HG03558 (cell line): ENCODE results near the gene TAPBP.
"Not testable (repeated sequence)": the region's sequence is repeated elsewhere in the genome, so short reads cannot be mapped to it uniquely, and the experiment has no call there.

Experiments
- ATAC-seq: cut with Tn5 transposase; IDR thresholded peaks from one replicate; pipeline ENCODE4 v1.9.1; 2021; ENCODE audit warnings: moderate number of reproducible peaks; ENCODE audit not compliant: unreplicated experiment; ENCODE audit errors: extremely low read depth

TAPBP gene

DNA sequence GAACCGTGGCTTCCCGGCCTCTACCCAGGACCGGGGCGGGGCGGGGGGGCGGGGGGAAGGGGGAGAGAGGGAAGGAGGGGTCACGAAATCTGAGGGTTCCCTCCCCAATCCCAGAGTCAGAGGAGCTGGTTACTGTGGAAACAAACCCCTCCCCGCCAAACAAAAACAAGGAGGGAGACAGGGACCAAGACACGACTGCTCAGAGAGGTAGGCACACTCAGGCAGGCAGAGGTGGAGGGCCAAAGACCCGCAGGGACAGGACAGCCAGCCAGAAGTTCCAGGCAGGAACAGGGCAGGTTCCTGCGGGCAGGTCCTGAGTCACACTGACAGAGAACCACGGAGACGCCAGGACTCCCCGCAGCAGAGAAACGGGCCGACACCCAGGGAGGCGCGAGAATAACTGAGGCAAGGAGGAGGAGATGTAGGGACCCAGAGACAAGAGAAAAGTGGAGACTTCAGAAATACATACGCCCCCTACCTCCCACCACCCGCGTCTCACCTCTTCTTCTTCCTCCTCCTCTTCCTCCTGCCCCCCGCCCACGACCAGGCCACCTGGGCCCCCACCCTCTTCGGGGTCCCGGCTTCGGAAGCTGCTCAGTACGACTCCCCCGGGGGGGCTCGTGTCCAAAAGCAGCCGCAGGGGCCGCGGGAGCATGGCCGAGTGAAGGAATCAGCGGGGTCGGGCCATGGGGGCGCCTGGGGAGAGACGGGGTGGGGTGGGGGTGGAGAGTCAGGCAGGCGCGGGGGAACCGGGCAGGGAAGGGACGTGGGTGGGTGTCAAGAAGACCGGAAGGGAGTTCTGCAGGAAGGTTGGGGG, 15.7 kb downstream of the TAPBP start:
- no peak for ATAC-seq

DNA sequence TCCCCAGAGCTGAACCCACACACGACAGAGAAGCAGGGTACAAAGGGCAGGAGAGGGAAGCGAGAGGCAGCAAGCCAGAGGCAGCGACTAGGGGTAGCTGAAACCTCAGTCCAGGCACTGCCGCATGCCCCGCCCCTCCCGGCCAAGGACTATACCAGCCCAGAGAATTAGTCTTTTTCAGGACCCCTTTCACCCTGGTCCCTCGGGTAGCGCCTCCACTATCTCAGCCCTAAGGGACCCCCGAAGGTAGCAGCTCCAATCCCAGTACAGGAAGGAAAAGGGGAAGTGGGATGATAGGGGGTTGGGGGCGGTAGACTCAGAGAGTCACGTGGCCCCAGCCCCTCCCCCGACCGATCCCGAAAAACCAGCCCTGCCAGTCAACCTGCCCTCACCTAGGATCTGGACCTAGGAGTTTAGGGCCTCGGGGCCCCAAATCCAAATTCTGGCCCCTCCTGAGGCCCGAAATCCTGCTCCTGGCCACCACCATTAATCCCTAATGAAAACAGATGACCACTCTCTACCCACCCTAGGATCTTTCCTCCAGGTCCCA, 16.4 kb downstream of the TAPBP start:
- no peak for ATAC-seq

DNA sequence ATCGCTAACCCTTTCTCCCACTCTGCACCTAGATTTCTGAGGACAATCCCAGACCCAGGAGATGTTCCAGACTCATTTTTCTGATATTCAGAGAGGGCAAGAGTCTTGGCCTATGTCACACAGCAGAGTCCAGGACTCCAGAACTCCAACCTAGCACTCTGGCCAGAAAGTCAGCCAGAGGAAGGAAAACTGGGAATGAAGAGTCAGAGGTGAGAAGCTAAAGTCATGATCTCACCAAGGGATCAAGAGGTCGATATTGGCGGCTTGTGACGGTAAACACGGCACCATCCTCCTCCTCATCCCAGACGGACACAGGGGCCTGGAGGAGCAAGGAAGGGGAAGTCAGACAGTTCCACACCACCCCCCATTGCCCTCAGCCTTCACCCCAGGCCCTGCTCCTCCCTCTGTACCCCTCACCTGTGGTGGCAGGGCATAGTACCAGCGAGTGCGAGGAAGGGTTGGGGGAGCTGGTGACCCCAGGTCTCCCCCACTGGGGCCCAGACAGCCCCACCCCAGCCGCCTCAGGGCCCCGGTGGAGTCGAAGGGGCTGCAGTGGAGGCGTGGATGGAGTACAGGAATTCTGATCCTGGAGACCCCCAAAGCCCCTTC, 17.0 kb downstream of the TAPBP start:
- ATAC-seq, result no peak

DNA sequence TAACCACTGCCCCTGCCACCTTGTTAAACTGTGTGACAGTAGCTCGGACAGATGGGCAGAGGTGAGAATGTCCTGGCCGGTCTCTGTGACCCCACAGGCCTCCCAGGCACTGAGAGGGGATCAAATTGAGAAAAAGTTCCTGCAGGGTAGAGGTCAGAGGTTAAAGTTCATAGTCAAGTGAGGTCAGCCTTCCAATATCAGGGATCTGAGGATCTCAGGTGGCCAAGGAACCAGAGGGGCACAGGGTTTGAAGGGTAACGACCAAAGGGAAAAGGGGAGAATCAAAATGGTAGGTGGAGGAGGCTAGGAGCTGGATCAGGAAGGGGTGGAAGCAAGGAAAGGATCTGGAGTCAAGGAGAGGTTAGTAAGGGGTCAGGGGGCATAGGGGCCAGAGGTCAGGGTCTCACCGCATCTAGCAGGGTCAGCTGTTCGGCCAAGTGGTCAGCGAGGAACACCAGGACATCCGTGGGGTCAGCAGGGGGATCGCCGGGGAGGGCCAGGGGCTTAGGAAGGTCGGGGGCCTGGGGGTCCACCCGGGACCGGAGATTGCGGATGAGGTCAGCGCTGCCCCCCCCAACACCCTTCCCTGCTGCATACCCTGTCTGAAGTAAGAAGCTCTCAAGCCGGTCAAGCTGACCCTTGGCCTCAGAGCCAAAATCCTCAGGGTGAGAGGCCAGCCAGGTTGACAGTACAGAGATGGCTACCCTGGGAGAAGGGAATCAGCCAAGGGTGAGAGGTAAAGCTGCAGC, 18.1 kb downstream of the TAPBP start:
- ATAC-seq, result no peak

DNA sequence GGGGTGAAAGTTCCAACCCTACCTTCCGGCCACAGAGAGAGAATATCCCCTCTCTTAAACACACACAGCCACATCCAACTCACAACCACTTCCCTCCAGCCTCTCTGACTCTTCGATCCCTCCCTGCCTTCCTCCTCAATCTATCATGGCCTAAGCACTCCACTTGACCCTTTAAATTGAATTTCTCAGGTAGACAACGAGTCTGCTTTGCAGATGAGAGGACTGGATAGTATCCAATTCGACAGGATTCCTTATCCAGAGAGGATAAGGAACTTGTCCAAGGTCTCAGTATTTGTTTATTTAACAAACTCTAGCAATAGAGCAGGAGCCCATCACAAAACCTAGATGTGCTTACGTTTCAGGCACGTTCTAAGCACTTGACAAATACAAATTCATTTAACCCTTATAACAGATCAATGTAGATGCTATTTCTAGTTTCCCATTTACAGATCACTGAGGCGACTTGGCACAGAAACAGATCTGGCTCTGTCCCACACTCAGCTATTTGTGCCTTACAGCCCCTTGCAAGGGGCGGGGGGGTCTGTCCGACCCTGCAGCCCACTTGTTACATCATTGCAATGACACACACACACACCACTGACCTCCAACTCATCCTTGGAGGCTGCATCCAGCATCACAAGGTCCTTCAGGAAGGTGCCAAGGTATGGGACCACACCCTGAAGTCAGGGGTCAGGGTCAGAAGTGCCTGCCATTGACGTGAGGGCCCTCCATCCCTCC, 19.6 kb downstream of the TAPBP start:
- ATAC-seq, result no peak

DNA sequence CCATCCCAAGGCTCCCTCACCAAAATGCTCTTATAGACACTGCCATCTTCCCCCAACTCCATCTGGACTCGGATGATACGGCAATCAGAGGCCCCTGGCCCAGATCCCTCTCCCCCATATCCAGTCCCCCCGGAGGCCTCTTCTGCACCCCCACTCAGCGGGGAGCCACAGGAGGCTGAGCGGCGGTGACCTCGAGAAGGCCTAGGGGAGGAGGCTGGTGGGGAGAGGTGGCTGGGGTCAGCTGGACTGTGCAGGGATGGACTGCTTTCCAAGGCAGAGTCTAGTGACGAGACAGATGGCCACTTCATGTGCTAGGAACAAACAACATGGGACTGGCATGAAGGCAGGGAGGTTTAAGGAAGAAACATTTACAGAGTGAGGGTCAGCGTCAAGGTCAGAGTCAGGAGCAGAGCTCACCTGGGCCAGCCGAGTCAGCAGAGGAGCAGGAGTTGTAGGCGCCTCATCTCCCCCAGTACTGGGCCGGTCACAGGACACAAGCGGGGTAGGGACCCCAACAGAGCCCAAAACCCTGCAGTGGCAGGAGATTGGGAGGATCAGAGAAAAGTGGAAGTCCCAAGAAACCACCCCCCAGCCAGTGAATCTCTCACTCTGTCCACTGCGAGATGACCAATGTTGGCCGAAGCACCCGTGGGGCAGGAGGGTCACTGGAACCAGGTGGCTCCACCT, 20.7 kb downstream of the TAPBP start:
- no peak for ATAC-seq

DNA sequence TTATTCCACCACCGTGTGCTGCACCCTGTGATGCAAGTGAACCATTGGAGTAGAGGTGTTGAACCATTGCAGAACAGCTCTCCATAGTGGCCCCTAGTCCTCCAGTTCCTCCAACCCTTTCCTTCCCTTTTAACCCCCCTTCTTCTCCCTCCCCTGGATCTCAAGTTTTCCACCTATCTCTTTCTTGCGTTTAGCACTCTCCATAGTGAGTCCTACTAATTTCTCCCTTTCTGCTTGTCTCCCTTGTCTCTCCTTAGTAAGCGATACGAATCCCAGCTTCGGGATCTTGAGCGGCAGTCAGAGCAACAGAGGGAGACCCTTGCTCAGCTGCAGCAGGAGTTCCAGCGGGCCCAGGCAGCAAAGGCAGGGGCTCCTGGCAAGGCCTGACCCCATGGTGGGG, 23.4 kb downstream of the TAPBP start:
- no peak for ATAC-seq

DNA sequence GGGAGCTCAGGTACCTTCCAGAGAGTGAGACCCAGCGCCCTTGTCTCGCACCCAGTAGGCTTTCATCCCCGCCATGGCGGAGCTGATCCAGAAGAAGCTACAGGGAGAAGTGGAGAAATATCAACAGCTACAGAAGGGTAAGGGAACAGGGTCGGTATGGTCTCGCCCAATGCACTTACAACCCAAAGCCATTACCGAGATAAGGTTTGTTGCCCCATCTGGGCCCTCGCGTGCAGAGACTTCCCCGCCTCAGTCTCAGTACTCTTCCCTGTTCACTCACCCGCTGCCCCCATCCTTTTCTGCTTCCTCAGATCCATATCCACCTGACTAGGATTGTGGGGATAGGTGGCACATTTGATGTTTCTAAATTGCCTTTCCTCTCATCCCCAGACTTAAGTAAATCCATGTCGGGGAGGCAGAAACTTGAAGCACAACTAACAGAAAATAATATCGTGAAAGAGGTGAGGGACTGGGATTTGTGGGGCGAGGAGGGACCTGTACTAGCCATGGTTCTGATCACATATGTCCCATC, 24.0 kb downstream of the TAPBP start:
- no peak for ATAC-seq

DNA sequence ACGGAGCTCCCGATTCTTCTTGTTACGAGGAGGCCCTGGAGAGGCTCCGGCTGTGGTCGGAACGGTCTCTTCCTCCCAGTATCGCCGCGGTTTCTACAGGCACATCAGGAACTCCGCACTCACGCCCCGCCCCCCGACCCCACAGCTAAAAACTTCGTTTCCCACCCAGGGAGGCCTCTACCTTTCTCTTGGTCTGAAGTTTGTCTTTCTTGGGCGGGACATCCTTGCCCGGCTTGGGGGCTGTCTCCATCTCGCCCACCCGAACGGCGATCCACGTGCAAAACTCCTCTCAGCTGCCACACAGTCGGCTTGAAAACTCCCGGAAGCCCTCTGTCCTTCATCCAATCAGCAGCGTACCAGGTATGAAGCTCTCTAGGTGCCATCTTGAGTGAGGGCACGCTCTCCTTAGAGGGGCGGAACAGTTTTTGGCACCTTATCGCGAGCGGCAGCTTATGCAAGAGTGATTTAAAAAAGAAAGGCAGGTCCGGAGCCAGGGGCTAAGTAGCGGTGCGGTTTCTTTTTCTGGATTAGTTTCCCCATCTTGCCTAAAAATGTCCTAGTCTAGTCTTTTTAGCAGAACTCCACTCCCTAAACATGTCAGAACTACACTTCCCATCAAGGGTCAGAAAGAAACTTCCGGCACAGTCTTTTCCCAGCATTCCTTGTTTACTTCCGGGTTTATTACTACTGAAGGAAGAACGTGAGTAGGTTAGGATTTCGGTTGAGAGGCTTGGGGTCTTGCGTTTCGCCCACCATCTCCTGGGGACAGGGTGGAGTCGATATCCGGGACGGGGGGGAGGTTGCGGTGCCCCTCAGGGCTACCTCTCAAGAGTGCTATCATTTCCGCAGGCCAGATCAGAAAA, 24.7 kb downstream of the TAPBP start, which contains the start of the genes PFDN6 and WDR46:
Gene PFDN6 (plus strand): TSS at position 681 of the 863 bp plus-strand sequence. CDS start 256 bp downstream, outside the sequence.
Gene WDR46 (minus strand): TSS at position 319 of the 863 bp plus-strand sequence. CDS start 69 bp downstream, at position 250.
- ATAC-seq, result peak; percentile 65

DNA sequence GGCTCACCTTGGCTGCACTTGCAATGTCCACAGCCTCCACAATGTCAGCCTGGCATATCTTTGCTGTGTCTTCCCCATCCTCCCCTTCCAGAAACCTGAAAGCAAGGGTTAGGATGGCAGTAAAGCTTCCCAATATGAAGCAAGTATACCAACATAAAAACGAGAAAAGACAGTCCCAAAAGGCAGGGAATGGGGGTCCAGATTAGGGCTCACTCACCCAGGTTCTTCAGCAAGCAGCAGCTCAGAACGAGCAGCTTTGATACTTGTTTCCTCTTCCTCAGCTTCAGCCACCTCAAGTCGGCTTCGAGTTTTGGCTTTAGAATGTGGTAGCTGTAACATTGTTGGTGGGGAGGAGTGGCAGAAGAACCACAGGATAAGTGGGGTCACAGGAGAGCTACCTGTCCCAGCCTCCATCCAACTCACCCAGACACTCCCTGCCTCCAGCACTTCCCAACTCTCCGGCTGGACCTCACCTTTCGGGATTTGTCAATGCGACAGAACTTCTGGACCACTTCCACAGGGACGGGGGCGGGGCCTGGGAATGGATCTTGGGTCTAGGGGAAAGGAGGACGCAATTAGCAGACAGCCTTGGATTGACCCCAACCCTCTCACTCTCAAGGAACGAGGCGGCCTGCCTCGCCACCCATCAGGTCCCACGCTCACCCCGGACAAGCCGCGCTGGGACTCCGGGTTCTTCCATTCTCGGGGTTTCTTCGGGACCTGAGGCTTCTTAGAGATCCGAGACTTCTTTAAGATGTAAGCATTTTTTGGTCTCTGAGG, 25.5 kb downstream of the TAPBP start:
- no peak for ATAC-seq

DNA sequence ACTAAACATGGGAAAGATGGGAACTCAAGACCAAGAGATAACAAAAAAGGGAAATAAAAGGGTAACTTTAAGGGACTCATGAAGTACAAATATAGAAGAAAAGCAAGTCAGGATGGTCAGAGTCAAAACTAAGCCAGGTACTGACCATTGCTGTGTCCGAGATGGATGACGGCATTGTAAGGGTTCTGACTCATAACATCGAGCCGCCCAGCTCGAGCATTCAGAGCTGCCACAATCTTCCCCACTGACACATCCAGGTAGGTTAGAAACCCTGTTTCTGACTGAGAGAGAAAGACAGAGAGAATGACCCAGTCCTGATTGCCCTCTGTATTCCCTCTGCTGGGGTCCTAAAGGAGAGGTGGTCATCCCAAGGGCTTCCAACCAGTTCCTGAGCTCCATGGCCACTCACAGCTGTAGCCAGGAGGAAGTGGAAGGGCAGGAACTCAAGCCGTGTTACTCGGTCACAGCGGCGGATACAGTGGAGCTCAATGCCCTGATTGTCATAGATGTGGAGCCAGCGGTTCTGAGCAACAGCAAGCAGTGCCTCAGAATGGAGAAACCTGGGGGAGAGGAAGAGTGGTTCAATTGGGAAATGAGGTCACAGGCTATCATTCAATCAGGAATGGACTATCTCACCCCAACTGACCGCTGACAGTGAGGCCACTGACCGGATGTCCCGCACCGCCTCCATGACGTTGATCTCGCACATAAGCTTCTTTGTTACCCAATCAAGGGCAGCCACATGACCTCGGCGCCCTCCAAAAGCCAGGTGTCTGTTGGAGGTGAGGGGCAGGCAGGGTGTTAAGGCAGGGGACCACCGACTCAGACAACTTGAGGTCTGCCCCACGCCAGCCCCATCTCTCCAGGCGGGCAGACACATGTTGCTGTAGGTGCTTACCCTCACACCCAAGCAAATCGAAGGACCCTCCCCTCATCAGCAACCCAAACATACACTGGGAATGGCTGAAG, 26.6 kb downstream of the TAPBP start:
- ATAC-seq, result no peak

DNA sequence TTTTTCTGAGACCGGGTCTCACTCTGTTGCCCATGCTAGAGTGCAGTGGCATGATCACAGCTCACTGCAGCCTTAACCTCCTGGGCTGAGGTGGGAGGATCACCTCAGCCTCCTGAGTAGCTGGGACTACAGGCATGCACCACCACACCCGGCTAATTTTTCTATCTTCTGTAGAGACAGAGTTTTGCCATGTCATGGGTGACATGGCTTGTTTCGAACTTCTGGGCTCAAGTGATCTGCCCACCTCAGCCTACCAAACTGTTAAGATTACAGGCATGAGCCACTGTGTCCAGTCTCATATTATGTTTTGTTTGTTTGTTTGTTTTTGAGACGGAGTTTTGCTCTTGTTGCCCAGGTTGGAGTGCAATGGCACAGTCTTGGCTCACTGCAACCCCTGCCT, 28.7 kb downstream of the TAPBP start:
- ATAC-seq, result not testable (repeated sequence)

DNA sequence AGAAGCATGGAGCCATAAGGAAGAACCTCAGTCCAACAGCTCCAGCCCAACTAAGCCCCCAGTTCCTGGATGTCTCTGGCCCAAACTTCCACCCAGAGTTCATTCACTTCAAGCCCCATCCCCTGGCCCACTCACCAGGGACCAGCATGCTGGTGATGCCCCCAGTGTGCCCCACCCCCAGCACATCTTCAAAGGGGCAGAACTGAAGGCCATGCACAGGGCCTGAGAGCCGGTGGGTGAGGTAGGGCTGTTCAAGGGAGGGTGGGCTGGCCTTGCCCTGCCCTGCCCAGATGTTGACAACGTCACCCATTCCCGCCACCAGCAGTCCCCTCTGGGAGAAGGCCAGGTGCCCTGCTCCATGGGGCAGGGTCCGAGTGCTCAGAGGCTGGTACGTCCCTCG, 33.3 kb downstream of the TAPBP start:
- ATAC-seq, result no peak

DNA sequence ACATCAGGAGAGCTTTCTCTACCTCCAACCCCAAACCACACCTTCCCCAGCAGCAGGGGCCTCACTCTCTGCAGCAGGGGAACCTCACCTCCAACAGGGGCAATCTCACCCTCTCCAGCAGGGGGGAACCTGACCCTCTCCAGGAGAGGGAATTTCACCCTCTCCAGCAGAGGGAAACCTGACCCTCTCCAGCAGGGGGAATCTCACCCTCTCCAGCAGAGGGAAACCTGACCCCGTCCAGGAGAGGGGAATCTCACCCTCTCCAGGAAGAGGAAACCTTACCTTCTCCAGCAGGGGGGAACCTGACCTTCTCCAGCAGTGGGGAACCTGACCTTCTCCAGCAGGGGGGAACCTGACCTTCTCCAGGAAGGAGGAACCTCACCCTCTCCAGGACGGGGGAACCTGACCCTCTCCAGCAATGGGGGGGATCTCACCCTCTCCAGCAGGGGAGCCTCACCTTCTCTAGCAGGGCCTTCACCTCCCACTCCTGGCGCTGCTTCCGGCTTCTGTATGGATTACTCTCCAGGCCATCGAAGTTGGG, 33.8 kb downstream of the TAPBP start:
- ATAC-seq, result no peak

DNA sequence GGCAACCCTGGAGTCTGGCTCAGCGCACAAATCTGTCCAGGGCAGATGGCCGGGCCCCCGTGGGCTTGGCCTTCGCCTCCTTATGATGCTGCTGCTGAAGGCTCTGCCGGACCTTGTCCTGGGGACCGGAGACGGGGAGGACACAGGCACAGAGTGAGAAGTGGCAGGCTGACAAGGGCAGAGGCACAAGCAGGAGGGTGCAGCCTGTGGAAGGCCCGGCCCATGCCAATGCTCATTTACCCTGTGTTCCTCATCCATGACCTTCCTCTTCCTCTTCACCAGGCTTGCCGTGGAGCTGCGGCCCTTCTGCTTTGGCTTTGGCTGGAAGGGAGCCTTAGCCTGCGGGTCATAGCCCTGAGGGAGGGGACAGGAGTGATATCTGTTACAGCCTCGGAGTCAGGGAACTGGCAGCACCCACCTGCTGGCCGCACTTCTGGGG, 34.6 kb downstream of the TAPBP start:
- ATAC-seq, result no peak

DNA sequence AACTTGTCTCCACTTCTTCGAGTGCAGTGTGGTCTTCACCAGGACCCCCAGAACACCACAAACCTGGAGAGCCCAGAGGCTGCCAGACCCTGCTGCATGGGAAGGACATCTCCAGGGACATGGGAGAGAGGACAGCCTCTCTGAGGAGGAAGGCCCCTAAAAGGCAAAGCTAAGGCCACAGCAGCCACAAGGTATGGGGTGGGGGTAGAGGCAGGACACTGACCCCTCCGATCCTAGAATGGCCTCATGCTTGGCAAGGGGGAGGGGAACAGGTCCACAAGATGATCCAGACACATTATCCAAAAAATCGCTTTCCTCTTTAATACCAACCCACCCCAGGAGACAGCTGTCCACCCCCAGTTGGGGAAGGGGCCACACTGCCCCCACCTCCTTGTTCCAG, 35.1 kb downstream of the TAPBP start:
- no peak for ATAC-seq
